HG03558 (cell line): ENCODE data around the gene NAA35.

ENCODE experiments used
- ATAC-seq: cut with Tn5 transposase; IDR thresholded peaks from one replicate; pipeline ENCODE4 v1.9.1; 2021; ENCODE audit warnings: moderate number of reproducible peaks; ENCODE audit not compliant: unreplicated experiment; ENCODE audit errors: extremely low read depth

The NAA35 gene

GRCh38 chr9:86057491-86057890 is 116.5 kb downstream of the NAA35 start:
- no peak for ATAC-seq

- no peak for ATAC-seq
Observed at GRCh38 chr9:86061972-86062739, 121.2 kb downstream of the NAA35 start.

DNA sequence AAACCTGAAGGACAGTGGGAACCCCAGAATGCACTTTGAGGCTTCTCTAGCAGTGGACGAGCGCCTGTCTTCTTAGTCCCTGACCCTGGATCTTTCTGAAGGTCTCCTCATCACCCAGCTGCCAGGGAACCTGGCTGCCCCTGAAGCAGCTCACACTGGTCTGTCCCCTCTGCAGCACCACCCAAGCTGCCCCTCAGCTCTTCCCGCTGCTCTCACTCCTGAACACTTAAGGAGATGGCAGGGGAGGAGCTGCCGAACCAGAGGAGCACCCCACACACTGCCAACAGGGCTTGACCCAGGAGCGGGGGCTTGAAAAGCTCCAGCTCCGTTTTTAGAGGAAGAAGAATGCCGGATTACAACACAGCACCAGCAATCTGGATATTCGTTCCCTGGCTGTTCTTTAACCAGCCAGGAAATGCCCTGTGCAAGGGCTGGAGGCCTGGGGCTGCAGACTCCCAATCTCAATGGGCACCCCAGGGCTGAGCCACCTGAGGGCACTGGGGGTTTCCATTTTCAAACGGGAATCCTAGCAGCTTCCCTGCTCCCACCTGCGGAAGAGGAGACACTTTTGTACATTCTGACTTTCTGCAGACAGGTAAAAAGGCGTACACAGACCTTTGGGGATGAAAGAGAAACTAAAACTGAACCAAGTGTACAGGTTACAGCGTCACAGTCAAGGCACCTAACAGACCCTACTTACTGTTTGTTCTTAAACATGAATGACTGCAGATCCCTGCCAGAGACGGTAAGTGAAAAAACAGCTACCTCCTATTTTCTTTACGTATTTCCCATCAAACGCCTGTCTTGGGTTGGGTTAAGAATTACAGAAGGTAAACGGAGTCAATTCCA is 122.1 kb downstream of the NAA35 start:
- no peak for ATAC-seq

- no peak for ATAC-seq
Observed at GRCh38 chr9:86064220-86064619, 123.3 kb downstream of the NAA35 start.

DNA sequence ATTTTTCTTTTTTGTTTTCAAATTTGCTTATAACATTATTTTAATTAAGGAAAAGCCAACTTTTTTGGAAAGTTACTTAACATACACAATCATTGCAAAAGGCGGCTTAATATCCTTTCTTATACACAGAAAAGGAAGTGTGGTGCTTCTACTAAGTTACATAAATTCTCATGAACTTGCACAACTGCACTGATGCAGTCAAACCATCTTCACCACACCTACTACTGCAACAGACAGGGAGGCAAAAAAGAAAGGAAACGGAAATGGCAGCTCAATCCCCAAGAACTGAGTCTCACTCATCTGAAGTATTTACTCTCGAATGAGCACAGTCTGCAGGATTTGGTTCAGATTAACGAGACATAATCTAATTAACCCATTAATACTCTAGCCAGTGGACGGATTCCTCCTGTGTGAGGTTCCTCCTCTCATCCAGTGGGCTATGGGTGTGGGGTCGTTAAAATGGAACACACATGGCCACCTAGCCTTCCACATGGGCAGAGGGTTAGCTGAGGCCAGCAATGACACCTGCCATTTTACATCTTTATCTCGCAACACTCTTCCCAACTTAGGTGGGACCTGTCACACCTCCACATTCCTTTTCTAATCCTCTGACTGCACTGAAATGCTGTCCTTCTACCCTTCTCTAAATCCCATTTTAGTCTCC is 128.4 kb downstream of the NAA35 start:
- no peak for ATAC-seq
